22Rv1 (cell line): ENCODE data around the gene FER.

Experiments
- ZFX ChIP-seq: fragments of 450-650 bp; IDR thresholded peaks from 2 replicates; pipeline ENCODE4 v1.6.1; 2017; ENCODE audit warnings: antibody characterized with exemption, borderline replicate concordance
- TF ChIP-seq, protein P1 (sequence below): fragments of 450-650 bp; IDR thresholded peaks from 2 replicates; pipeline ENCODE4 v1.5.1; 2017; ENCODE audit warnings: mild to moderate bottlenecking

DNA sequence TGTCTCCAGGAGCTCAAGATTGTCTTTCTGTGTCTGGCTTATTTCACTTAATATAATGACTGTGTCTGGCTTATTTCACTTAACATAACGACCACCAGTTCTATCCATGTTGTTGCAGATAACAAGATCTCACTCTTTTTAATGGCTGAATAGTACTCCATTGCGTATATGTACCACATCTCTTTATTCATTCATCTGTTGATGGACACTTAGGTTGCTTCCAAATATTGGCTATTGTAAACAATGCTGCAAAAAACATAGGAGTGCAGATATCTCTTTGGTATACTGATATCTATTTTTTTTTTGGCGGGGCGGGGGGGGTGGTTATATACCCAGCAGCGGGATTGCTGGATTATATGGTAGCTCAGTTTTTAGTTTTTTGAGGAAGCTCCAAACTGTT is 45.5 kb downstream of the FER start:
- TF ChIP-seq, protein P1, sequence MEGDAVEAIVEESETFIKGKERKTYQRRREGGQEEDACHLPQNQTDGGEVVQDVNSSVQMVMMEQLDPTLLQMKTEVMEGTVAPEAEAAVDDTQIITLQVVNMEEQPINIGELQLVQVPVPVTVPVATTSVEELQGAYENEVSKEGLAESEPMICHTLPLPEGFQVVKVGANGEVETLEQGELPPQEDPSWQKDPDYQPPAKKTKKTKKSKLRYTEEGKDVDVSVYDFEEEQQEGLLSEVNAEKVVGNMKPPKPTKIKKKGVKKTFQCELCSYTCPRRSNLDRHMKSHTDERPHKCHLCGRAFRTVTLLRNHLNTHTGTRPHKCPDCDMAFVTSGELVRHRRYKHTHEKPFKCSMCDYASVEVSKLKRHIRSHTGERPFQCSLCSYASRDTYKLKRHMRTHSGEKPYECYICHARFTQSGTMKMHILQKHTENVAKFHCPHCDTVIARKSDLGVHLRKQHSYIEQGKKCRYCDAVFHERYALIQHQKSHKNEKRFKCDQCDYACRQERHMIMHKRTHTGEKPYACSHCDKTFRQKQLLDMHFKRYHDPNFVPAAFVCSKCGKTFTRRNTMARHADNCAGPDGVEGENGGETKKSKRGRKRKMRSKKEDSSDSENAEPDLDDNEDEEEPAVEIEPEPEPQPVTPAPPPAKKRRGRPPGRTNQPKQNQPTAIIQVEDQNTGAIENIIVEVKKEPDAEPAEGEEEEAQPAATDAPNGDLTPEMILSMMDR = no peak
- no peak for TF ChIP-seq ZFX
